ENCODE measurements around the gene DHRS4L2. TPM values are rescaled to one million over a fixed set of nuclear protein-coding genes. Genes with fewer than 3 reads are reported as not detected.

DHRS4L2 gene
- total RNA-seq, 1 donor, result 11.7 TPM

DNA sequence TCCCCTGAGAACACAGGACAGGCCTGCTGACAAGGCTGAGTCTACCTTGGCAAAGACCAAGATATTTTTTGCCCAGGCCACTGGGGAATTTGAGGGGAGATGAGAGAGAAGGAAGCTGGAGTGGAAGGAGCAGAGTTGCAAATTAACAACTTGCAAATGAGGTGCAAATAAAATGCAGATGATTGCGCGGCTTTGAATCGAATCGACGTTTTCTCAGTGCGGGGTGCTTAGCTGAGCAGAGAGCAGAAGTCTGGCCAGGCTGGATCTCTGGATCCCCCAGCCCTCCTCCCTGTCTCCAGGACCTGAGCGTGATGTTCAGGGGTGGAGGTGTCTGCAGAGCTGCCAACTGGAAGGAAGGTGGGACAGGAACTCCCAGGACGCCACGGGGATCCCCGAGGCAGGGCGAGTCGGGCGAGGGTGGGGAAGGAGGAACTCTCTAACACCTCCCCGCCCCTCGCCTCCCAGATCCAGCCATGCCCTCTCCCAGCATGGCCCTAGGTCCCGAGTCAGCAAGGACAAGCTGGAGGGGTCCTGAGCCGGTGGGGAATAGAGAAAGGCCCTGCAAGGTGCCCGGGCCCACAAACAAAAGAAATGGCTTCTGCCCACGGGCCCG is 62.6 kb downstream of the DHRS4L2 start:
- DNase-seq (ENCODE audit: low read depth), result no peak
- peak overlapping the region; percentile 59 for H3K4me3 ChIP-seq (ENCODE audit: low read depth, low read length)
- TF ChIP-seq, protein P1, sequence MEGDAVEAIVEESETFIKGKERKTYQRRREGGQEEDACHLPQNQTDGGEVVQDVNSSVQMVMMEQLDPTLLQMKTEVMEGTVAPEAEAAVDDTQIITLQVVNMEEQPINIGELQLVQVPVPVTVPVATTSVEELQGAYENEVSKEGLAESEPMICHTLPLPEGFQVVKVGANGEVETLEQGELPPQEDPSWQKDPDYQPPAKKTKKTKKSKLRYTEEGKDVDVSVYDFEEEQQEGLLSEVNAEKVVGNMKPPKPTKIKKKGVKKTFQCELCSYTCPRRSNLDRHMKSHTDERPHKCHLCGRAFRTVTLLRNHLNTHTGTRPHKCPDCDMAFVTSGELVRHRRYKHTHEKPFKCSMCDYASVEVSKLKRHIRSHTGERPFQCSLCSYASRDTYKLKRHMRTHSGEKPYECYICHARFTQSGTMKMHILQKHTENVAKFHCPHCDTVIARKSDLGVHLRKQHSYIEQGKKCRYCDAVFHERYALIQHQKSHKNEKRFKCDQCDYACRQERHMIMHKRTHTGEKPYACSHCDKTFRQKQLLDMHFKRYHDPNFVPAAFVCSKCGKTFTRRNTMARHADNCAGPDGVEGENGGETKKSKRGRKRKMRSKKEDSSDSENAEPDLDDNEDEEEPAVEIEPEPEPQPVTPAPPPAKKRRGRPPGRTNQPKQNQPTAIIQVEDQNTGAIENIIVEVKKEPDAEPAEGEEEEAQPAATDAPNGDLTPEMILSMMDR (IDR thresholded peaks at IDR 0.05; ENCODE audit: insufficient read depth, low read depth, low read length), result no peak

DNA sequence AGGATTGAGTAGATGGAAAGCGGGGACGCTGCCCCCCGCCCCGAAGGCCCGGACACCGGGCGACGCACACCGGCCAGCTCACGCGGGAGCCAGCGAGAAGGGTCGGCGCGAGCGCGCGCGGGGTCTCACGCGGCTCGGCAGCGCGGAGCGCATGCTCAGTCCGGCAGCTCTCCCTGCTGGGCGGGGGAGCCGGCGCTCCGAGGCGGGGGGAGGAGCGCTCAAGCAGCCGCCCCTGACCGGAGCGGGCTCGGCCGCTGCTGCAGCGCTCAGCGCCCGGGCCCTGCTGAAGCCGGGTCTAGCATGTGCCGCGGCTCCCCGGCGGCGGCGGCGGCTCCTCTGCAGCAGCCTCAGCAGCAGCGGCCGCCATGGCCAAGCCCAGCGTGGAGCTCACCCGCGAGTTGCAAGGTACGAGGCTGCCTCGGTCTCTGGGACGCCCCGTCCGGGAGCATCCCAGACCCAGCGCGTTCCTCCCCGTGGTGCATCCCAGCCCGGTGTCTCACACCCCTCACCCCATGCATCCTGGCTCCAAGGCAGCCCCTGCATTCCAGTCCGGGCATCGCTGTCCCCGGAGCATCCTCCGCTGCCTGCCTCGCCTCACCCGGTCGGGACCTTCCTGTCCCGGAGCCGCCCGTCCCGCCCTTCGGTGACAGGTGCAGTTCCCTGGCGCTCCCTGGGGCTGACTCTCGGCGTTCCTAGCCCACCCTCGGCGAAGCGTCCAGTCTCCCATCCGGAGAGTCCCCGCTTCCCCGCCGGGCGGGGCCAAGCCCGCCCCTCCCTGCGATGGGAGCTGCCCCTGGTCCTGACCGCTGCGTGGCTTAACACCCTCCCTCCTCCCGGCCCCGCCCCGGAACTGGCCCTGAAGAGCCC is 63.3 kb downstream of the DHRS4L2 start, which contains the start of gene CARMIL3:
Gene CARMIL3 (plus strand): TSS at position 221 of the 867 bp plus-strand sequence. CDS start 145 bp downstream, at position 366.
- TF ChIP-seq, protein P1 (IDR thresholded peaks at IDR 0.05; ENCODE audit: insufficient read depth, low read depth, low read length), result no peak
- DNase-seq (ENCODE audit: low read depth), result peak; percentile 28
- peak within 1 kb of the TSS; percentile 59 for H3K4me3 ChIP-seq (ENCODE audit: low read depth, low read length)

DNA sequence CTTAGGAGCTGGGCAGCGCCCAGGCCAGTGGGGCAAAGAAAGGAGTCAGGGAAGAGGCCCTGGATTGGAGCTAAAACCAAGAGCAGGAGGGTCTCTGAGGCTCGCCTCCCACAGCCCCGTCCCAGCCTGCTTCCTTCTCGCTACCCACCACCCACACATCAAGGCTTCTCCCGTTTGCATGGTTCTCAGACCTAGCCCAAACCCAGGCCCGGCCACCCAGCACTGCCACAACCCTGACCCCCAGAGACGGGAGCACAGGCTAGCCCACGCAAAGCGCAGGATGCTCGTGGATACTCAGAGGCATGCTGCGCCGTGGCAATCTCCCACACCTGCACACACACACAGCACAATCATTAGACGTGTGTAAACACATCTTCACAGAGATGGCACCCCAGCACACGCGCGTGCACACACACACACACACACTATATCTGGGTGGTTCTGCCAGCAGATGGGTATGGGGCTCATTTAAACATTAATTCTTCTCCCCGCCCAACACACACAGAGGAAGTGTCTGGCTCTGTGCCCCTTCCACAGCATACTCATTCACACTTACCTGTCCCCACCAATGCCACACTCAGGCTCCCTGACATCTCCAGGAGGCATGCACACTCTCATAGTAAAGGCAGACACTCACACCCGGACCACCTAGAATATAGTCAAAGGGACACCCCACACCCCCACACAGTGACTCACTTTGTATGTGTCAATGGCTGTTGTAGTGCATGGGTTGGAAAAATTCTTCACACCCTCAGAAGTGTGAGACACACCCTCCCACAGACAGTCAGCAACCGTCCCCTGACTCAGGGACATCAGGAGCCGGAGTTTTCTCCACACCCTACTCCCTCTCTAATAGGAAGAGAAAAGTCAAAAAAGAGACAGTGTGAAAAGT is 64.2 kb downstream of the DHRS4L2 start:
- DNase-seq (ENCODE audit: low read depth), result no peak
- H3K4me3 ChIP-seq (ENCODE audit: low read depth, low read length), result no peak overlapping the region
- TF ChIP-seq, protein P1 (IDR thresholded peaks at IDR 0.05; ENCODE audit: insufficient read depth, low read depth, low read length), result no peak

DNA sequence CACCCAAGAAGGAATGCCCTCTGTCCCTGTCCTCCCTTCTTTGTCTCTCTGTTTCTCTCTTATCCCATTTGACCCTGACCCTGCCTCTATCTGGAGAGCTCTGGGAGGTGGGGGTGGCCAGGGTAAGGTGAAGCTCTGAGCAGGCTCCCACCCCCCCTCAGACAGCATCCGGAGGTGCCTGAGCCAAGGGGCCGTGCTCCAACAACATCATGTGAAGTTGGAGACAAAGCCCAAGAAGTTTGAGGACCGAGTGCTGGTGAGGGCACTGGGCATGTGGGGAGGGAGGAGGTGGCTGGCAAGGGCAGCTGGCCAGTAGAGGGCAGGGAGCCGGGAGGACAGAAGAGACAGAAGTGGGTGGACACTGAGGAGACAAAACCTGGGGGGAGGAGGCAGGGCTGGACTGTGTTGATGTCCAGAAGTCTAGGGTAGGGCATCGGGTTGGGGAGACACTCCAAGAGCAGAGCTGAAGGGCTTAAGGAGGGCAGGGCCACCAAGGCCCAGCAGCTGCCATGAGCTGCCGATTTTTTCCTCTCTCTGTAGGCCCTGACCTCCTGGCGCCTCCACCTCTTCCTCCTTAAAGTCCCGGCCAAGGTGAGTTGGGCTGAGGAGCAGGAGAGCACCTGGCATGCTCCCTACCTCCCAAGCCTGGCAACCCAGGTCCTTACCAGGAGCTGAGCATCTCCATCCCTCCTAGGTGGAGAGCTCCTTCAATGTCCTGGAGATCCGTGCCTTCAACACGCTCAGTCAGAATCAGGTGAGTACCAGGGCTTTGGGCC is 65.0 kb downstream of the DHRS4L2 start:
- TF ChIP-seq, protein P1 (IDR thresholded peaks at IDR 0.05; ENCODE audit: insufficient read depth, low read depth, low read length), result no peak
- no peak overlapping the region for H3K4me3 ChIP-seq (ENCODE audit: low read depth, low read length)
- DNase-seq (ENCODE audit: low read depth), result no peak

DNA sequence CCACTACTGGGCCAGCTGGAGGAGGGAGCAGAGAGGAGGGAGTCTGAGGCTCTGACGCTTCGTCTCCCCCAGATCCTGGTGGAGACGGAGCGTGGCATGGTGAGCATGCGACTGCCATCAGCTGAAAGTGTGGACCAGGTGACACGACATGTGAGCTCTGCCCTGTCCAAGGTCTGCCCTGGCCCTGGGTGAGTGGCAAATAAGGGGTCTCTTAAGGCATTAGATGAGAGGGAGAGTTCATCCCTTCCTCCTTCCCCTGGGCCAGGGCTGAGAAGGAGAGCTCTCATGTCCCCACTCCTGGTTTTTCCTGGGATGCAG is 65.6 kb downstream of the DHRS4L2 start:
- H3K4me3 ChIP-seq (ENCODE audit: low read depth, low read length), result no peak overlapping the region
- no peak for DNase-seq (ENCODE audit: low read depth)
- TF ChIP-seq, protein P1 (IDR thresholded peaks at IDR 0.05; ENCODE audit: insufficient read depth, low read depth, low read length), result no peak

DNA sequence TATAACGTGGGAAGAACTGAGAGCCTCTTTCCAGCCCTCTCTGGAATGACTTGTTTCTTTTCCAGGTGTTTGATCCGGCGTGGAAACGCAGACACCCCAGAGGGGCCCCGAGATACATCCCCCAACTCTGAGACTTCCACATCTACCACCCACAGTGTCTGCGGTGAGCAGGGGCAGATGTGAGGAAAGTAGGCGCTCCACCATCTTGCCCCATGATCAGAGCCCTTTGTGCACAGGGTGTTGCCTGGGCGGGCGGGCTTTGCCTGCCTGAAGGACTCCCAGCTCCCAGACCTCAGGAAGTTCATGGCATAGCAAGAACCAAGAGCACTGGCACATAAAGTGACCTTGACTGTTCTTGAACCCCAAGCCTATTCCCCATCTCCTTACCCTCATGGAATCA is 65.9 kb downstream of the DHRS4L2 start:
- H3K4me3 ChIP-seq (ENCODE audit: low read depth, low read length), result no peak overlapping the region
- no peak for DNase-seq (ENCODE audit: low read depth)
- TF ChIP-seq, protein P1 (IDR thresholded peaks at IDR 0.05; ENCODE audit: insufficient read depth, low read depth, low read length), result no peak
